Smooth muscle cell (in vitro differentiated cells): ENCODE results near the gene GDPD5. TPM values are rescaled to one million over a fixed set of nuclear protein-coding genes. Genes with fewer than 3 reads are reported as not detected.

Source experiments
- DNase-seq: peaks from one replicate; lab custom pipeline; 2025; ENCODE audit not compliant: unreplicated experiment; lab: John Stamatoyannopoulos, UW
- H2AFZ ChIP-seq: fragments of 200-600 bp; sonication (generic); 2 replicates; pipeline ENCODE4 v1.6.0; 2016; ENCODE audit warnings: antibody characterized with exemption, low read depth, mild to moderate bottlenecking
- H3F3A ChIP-seq: fragments of 200-600 bp; sonication (generic); 2 replicates; pipeline ENCODE4 v1.6.0; 2017; ENCODE audit warnings: antibody characterized with exemption, low read depth
- H3K27ac ChIP-seq: fragments of 200-600 bp; sonication (generic); 2 replicates; pipeline ENCODE4 v1.5.1; 2016; ENCODE audit warnings: low read depth, mild to moderate bottlenecking
- H3K27me3 ChIP-seq: fragments of 200-600 bp; sonication (generic); 2 replicates; pipeline ENCODE4 v1.6.1; 2016; ENCODE audit warnings: low read depth, mild to moderate bottlenecking
- H3K36me3 ChIP-seq: fragments of 200-600 bp; sonication (generic); 2 replicates; pipeline ENCODE4 v1.5.1; 2016; ENCODE audit warnings: low read depth
- H3K4me1 ChIP-seq: fragments of 200-600 bp; sonication (generic); 2 replicates; pipeline ENCODE4 v1.5.1; 2016; ENCODE audit warnings: low read depth
- H3K4me2 ChIP-seq: fragments of 200-600 bp; sonication (generic); 2 replicates; pipeline ENCODE4 v1.6.0; 2016; ENCODE audit warnings: mild to moderate bottlenecking
- H3K4me3 ChIP-seq: fragments of 200-600 bp; sonication (generic); 2 replicates; pipeline ENCODE4 v1.5.1; 2016; ENCODE audit warnings: mild to moderate bottlenecking
- H3K79me2 ChIP-seq: fragments of 200-600 bp; sonication (generic); 2 replicates; pipeline ENCODE4 v1.6.0; 2016; ENCODE audit warnings: low read depth, mild to moderate bottlenecking
- H3K9ac ChIP-seq: fragments of 200-600 bp; sonication (generic); 2 replicates; pipeline ENCODE4 v1.6.0; 2016; ENCODE audit warnings: low read depth
- H3K9me3 ChIP-seq: fragments of 200-600 bp; sonication (generic); replicated peaks from 2 replicates; pipeline ENCODE4 v1.5.1; 2016; ENCODE audit warnings: low read depth
- H4K20me1 ChIP-seq: fragments of 200-600 bp; sonication (generic); 2 replicates; pipeline ENCODE4 v1.6.0; 2016; ENCODE audit warnings: low read depth
- CTCF ChIP-seq: fragments of 200-600 bp; sonication (generic); IDR thresholded peaks from 2 replicates; pipeline ENCODE4 v1.5.1; 2017; ENCODE audit warnings: borderline replicate concordance, mild to moderate bottlenecking, antibody characterized with exemption; ENCODE audit not compliant: insufficient read depth, poor library complexity, severe bottlenecking
- WGBS: methylation state at CpG from one replicate; pipeline ENCODE4 v1.1.7; 2016; ENCODE audit warnings: low lambda C conversion rate; 5-methylcytosine and 5-hydroxymethylcytosine counted together
- polyA plus RNA-seq: library from polyadenylated mRNA; unstranded; fragments of >200 nt; fragmentation: Nextera tagmentation; extraction: Ambion mirVana; gene quantifications from 2 replicates; pipeline ENCODE4 v1.2.1, GENCODE V29; 2016
- total RNA-seq: library from RNA; depleted of rRNA; stranded (reverse); fragments of >200 nt; gene quantifications from 2 replicates; pipeline ENCODE4 v1.2.3, GENCODE V29; 2014

Gene GDPD5, protein sequence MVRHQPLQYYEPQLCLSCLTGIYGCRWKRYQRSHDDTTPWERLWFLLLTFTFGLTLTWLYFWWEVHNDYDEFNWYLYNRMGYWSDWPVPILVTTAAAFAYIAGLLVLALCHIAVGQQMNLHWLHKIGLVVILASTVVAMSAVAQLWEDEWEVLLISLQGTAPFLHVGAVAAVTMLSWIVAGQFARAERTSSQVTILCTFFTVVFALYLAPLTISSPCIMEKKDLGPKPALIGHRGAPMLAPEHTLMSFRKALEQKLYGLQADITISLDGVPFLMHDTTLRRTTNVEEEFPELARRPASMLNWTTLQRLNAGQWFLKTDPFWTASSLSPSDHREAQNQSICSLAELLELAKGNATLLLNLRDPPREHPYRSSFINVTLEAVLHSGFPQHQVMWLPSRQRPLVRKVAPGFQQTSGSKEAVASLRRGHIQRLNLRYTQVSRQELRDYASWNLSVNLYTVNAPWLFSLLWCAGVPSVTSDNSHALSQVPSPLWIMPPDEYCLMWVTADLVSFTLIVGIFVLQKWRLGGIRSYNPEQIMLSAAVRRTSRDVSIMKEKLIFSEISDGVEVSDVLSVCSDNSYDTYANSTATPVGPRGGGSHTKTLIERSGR
- total RNA-seq (2.3 and 3.2 TPM in 2 replicates), polyA plus RNA-seq (5.8 and 7.1 TPM in 2 replicates)

- TF ChIP-seq CTCF, result peak; percentile 51
Observed at GRCh38 chr11:75525433-75526191, at the start of gene GDPD5. GDPD5 (minus strand) TSS chr11:75525941; CDS start chr11:75477735, 48,206 bp downstream.

GRCh38 chr11:75574698-75575602 lies 49.2 kb upstream of the GDPD5 start:
- WGBS, result 80% methylated on average over 12 of the region's 12 CpGs
- Histone ChIP-seq H3K27ac (peak overlapping the region; percentile 12), H3K9ac (no peak overlapping the region), H3K36me3 (peaks cover 10% of the 10 kb centered on the region), H3K9me3 (no peaks in the 10 kb centered on the region), H4K20me1 (peaks cover 60% of the 10 kb centered on the region), H3K4me2 (no peak overlapping the region), H3K4me3 (no peak overlapping the region), H3K79me2 (peaks cover 13% of the 10 kb centered on the region), H3F3A (peaks cover 74% of the 10 kb centered on the region), H3K27me3 (no peaks in the 10 kb centered on the region), H3K4me1 (no peaks in the 10 kb centered on the region), H2AFZ (no peak overlapping the region)
- DNase-seq, result no peak
- peak; percentile 14 for TF ChIP-seq CTCF

More at GRCh38 chr11:75525433-75526191, at the start of gene GDPD5:
- H3K36me3 ChIP-seq, result no peaks in the 10 kb centered on the region
- no peaks in the 10 kb centered on the region for H3K9me3 ChIP-seq
- H3K27ac ChIP-seq, result no peak within 1 kb of the TSS
- 2% methylated on average over 36 of the region's 99 CpGs for WGBS
- peaks cover 14% of the 10 kb centered on the region for H3K27me3 ChIP-seq
- H3K9ac ChIP-seq, result peak within 1 kb of the TSS; percentile 43
- H3K4me3 ChIP-seq, result peak within 1 kb of the TSS; percentile 69
- peak within 1 kb of the TSS; percentile 100 for H3K4me2 ChIP-seq
- peaks cover 11% of the 10 kb centered on the region for H3K4me1 ChIP-seq
- DNase-seq, result peak; percentile 67
- peak within 1 kb of the TSS; percentile 91 for H2AFZ ChIP-seq
- H4K20me1 ChIP-seq, result no peaks in the 10 kb centered on the region
- H3F3A ChIP-seq, result no peaks in the 10 kb centered on the region
- H3K79me2 ChIP-seq, result no peaks in the 10 kb centered on the region

- H3K4me3 ChIP-seq, result no peak overlapping the region
- no peak for DNase-seq
- peak overlapping the region; percentile 27 for H3K27ac ChIP-seq
- H3K79me2 ChIP-seq, result peaks cover 35% of the 10 kb centered on the region
- 88% methylated on average over 8 of the region's 8 CpGs for WGBS
- no peak overlapping the region for H3K4me2 ChIP-seq
- no peaks in the 10 kb centered on the region for H3K4me1 ChIP-seq
- H3K27me3 ChIP-seq, result no peaks in the 10 kb centered on the region
- H3F3A ChIP-seq, result peaks cover 79% of the 10 kb centered on the region
- no peaks in the 10 kb centered on the region for H3K9me3 ChIP-seq
- H3K36me3 ChIP-seq, result peaks cover 16% of the 10 kb centered on the region
- H2AFZ ChIP-seq, result no peak overlapping the region
- H4K20me1 ChIP-seq, result peaks cover 82% of the 10 kb centered on the region
- no peak for TF ChIP-seq CTCF
- no peak overlapping the region for H3K9ac ChIP-seq
Observed at GRCh38 chr11:75572744-75573143, 47.0 kb upstream of the GDPD5 start.
